Measurements from ENCODE around the gene HCN4. TPM values are rescaled to one million over a fixed set of nuclear protein-coding genes. Genes with fewer than 3 reads are reported as not detected.

Gene HCN4
- total and polyA plus RNA-seq, 2 of the 8 experiments (the other 6 are each of a cell fraction or from before 2014, with no cell fraction given): 3.7 to 8.5 TPM

- no peak overlapping the region for H3K18ac ChIP-seq (ENCODE audit: extremely low read depth, low read length)
- no peak overlapping the region for H2BK15ac ChIP-seq (ENCODE audit: low read length)
- no peak overlapping the region for H4K5ac ChIP-seq (ENCODE audit: insufficient read length, low read depth, low read length)
- H3K4me1 ChIP-seq (replicated peaks in 1 of 4; ENCODE audit: control insufficient read depth in 3 of 4, insufficient read depth in 4 of 4, low read length in 3 of 4): peaks cover 3 to 19% (median 7%) of the 10 kb centered on the region in 4 experiments
- no peak overlapping the region for H3K27ac ChIP-seq (ENCODE audit: low read depth, low read length)
- no peak overlapping the region for H3K23ac ChIP-seq (ENCODE audit: insufficient read length)
- H2AK5ac ChIP-seq (ENCODE audit: low read depth, low read length): no peak overlapping the region
- FAIRE-seq: no peak
- H3K27me3 ChIP-seq (replicated peaks in 1 of 4; ENCODE audit: control insufficient read depth in 3 of 4, extremely low read depth in 1 of 4, insufficient read depth in 3 of 4, low read length in 3 of 4): no peaks in the 10 kb centered on the region
- H4K8ac ChIP-seq (ENCODE audit: extremely low read depth, insufficient read depth, low read length): no peak overlapping the region
- H3K4ac ChIP-seq (replicated peaks; ENCODE audit: insufficient read length, low read depth, low read length): no peak overlapping the region
- H3K23me2 ChIP-seq (ENCODE audit: low read depth, low read length): no peaks in the 10 kb centered on the region
- no peak overlapping the region for H4K91ac ChIP-seq (replicated peaks; ENCODE audit: insufficient read length, low read length)
- H3K9ac ChIP-seq (replicated peaks in 1 of 4; ENCODE audit: extremely low read depth in 1 of 4, low read depth in 3 of 4, low read length in 3 of 4): no peak overlapping the region
- 77% methylated on average over 3 of the region's 3 CpGs; no CpG with 5 or more reads in 1 of the 2 experiments for WGBS, 2 experiments (ENCODE audit: extremely low coverage in 1 of 2, insufficient coverage in 1 of 2, insufficient read length in 1 of 2, insufficient replicate concordance in 2 of 2, low coverage in 1 of 2, low lambda C conversion rate in 2 of 2, missing lambda C conversion rate in 1 of 2)
- H2BK120ac ChIP-seq (replicated peaks; ENCODE audit: low read depth, low read length): no peak overlapping the region
- peaks cover 0 to 86% of the 10 kb centered on the region in 2 experiments; a peak in 3 of 4 replicates for H3K79me2 ChIP-seq (ENCODE audit: control insufficient read depth in 1 of 2, insufficient read depth in 2 of 2, low read length in 2 of 2)
- no peak overlapping the region for H2BK20ac ChIP-seq (ENCODE audit: low read length)
- H3K36me3 ChIP-seq (ENCODE audit: control insufficient read depth in 2 of 4, insufficient read depth in 4 of 4, low read length in 3 of 4): no peaks in the 10 kb centered on the region; a peak in 1 of 8 replicates
- H2BK5ac ChIP-seq (ENCODE audit: low read depth, low read length): 0 out of 2 replicates have a peak overlapping the region, but pooled peaks have one; percentile 48
- H3K56ac ChIP-seq (replicated peaks; ENCODE audit: insufficient read length, low read depth, low read length): no peak overlapping the region
- no peak overlapping the region for H3K14ac ChIP-seq (ENCODE audit: insufficient read length)
- TF ChIP-seq TCF12 (IDR thresholded peaks at IDR 0.05; ENCODE audit: low read depth, low read length) (no peak), RAD21 (IDR thresholded peaks at IDR 0.05 in 1 of 2, conservative IDR thresholded peaks at IDR 0.05 in 1 of 2; ENCODE audit: low read depth in 2 of 2, low read length in 2 of 2) (peak in 1 of 2 experiments; percentile 13; a peak in 1 of 4 replicates), RXRA (IDR thresholded peaks at IDR 0.05; ENCODE audit: insufficient read depth, low read depth, low read length) (no peak), EP300 (IDR thresholded peaks at IDR 0.05; ENCODE audit: borderline replicate concordance in 1 of 2, low read depth in 2 of 2, low read length in 2 of 2) (no peak), POLR2AphosphoS5 (IDR thresholded peaks at IDR 0.05; ENCODE audit: low read depth, low read length) (no peak), SIN3A (conservative IDR thresholded peaks at IDR 0.05 in 1 of 2, IDR thresholded peaks at IDR 0.05 in 1 of 2; ENCODE audit: low read depth in 1 of 2, low read length in 2 of 2) (no peak), MAX (IDR thresholded peaks at IDR 0.05) (no peak)
- H3K4me2 ChIP-seq (ENCODE audit: insufficient read depth in 1 of 2, low read depth in 2 of 2, low read length in 2 of 2): 0 out of 4 replicates have a peak overlapping the region, but pooled peaks of 1 of the 2 experiments have one; percentile 1
- H2AFZ ChIP-seq (ENCODE audit: low read length): no peak overlapping the region
- no peaks in the 10 kb centered on the region for H3K9me3 ChIP-seq (ENCODE audit: insufficient read depth in 2 of 2, low read depth in 1 of 2, low read length in 1 of 2)
- peaks cover 18 to 24% of the 10 kb centered on the region in 2 experiments for H4K20me1 ChIP-seq (replicated peaks in 1 of 2; ENCODE audit: control insufficient read depth in 1 of 2, insufficient read depth in 2 of 2, low read length in 2 of 2)
- POLR2A ChIA-PET (ENCODE audit: partially characterized antibody): interaction anchor here (1.6 kb wide), 1 partner anchor 16 kb away, joined by 5 read pairs; no protein-coding TSS in a partner anchor
- H2BK12ac ChIP-seq (ENCODE audit: low read depth, low read length): no peak overlapping the region
- no peak for DNase-seq (ENCODE audit: low read depth in 1 of 2, low spot score in 2 of 2)
- CTCF ChIA-PET (ENCODE audit: partially characterized antibody): interaction anchor here (0.6 to 1.5 kb wide), 8 partner anchors 9 to 1412 kb away, joined by 3 to 6 read pairs (median 3); no protein-coding TSS in a partner anchor
- H3K4me3 ChIP-seq (ENCODE audit: extremely low read depth in 1 of 4, insufficient read depth in 2 of 4, low read depth in 3 of 4, low read length in 4 of 4): no peak overlapping the region
- peaks cover 17% of the 10 kb centered on the region; the same call in 1 of the 2 replicates for H3K79me1 ChIP-seq (ENCODE audit: low read depth, low read length)
Observed at GRCh38 chr15:73353734-73354133, 15.0 kb downstream of the HCN4 start.
